CD14-positive monocyte (primary cell): ENCODE measurements around the gene ANKRD39. TPM values are rescaled to one million over a fixed set of nuclear protein-coding genes. Genes with fewer than 3 reads are reported as not detected.

Source experiments
- DNase-seq, 3 donors: peaks; one replicate each; pipeline ENCODE4 v3.0.0-alpha.2; 2011 to 2022
- H2AFZ ChIP-seq: 2 replicates; pipeline ENCODE4 v1.6.0; 2012; ENCODE audit warnings: mild to moderate bottlenecking, low read depth, low read length, inconsistent platforms; ENCODE audit not compliant: insufficient read depth, poor library complexity, severe bottlenecking
- H3K27ac ChIP-seq, 2 donors: 1 replicate in 1 of 2; 2 replicates in 1 of 2; pipeline ENCODE4 v1.5.1; 2012 to 2013; ENCODE audit warnings: low read length in 2 of 2, control low read depth in 1 of 2, inconsistent platforms in 1 of 2, low read depth in 1 of 2, mild to moderate bottlenecking in 1 of 2
- H3K27me3 ChIP-seq, 2 donors: one replicate each; pipeline versions ENCODE4 v1.6.0 to v1.6.1; 2011 to 2013; ENCODE audit warnings: low read length in 2 of 2; ENCODE audit not compliant: control insufficient read depth in 2 of 2, insufficient read depth in 2 of 2
- H3K36me3 ChIP-seq, 2 donors: replicated peaks in 1 of 2; 1 replicate in 1 of 2; 2 replicates in 1 of 2; pipeline versions ENCODE4 v1.5.1 to v1.6.1; 2012 to 2013; ENCODE audit warnings: low read length in 2 of 2, control low read depth in 1 of 2, inconsistent platforms in 1 of 2, mild to moderate bottlenecking in 1 of 2; ENCODE audit not compliant: insufficient read depth in 2 of 2, control insufficient read depth in 1 of 2
- H3K4me1 ChIP-seq, 2 donors: 1 replicate in 1 of 2; 2 replicates in 1 of 2; pipeline versions ENCODE4 v1.5.1 to v1.6.1; 2012 to 2013; ENCODE audit warnings: low read length in 2 of 2, control low read depth in 1 of 2, inconsistent platforms in 1 of 2, mild to moderate bottlenecking in 1 of 2, moderate library complexity in 1 of 2; ENCODE audit not compliant: insufficient read depth in 2 of 2, control insufficient read depth in 1 of 2
- H3K4me2 ChIP-seq: replicated peaks from 2 replicates; pipeline ENCODE3; 2012; ENCODE audit warnings: low read length, moderate library complexity, mild to moderate bottlenecking; ENCODE audit not compliant: poor library complexity, severe bottlenecking; ENCODE audit errors: extremely low read depth
- H3K4me3 ChIP-seq, 3 experiments: fragments of 200-600 bp in 1 of 3; sonication (generic) in 1 of 3; replicated peaks in 1 of 3; 1 replicate in 2 of 3; 2 replicates in 1 of 3; pipeline ENCODE4 v1.5.1; 2011 to 2013; ENCODE audit warnings: low read length in 3 of 3, mild to moderate bottlenecking in 3 of 3, control low read depth in 2 of 3, low read depth in 2 of 3, inconsistent platforms in 1 of 3, moderate library complexity in 1 of 3
- H3K79me2 ChIP-seq: 2 replicates; pipeline ENCODE4 v1.6.0; 2012; ENCODE audit warnings: mild to moderate bottlenecking, control low read depth, inconsistent platforms, low read length, moderate library complexity; ENCODE audit not compliant: insufficient read depth
- H3K9ac ChIP-seq: 2 replicates; pipeline ENCODE4 v1.6.0; 2017; ENCODE audit warnings: low read length, mild to moderate bottlenecking; ENCODE audit not compliant: insufficient read depth, poor library complexity, severe bottlenecking
- H3K9me3 ChIP-seq, 2 donors: replicated peaks in 1 of 2; 1 replicate in 1 of 2; 2 replicates in 1 of 2; pipeline versions ENCODE4 v1.5.1 to v1.6.1; 2012 to 2013; ENCODE audit warnings: low read length in 2 of 2, control low read depth in 1 of 2; ENCODE audit not compliant: control insufficient read depth in 1 of 2, insufficient read depth in 1 of 2
- H4K20me1 ChIP-seq: 2 replicates; pipeline ENCODE4 v1.6.0; 2012; ENCODE audit warnings: mild to moderate bottlenecking, low read length, control low read depth, moderate library complexity; ENCODE audit not compliant: insufficient read depth
- H3K27ac Mint-ChIP-seq, 7 donors: one replicate each; pipeline ENCODE4 v1.8.0; 2020; ENCODE audit warnings: mild to moderate bottlenecking in 7 of 7, mixed read lengths in 7 of 7, moderate library complexity in 6 of 7, inconsistent platforms in 2 of 7
- H3K27me3 Mint-ChIP-seq, 3 donors: one replicate each; pipeline ENCODE4 v1.8.0; 2021 to 2022; ENCODE audit warnings: low read depth in 3 of 3, mild to moderate bottlenecking in 3 of 3, mixed read lengths in 3 of 3, moderate library complexity in 3 of 3, inconsistent platforms in 1 of 3
- H3K36me3 Mint-ChIP-seq, 2 donors: one replicate each; pipeline ENCODE4 v1.8.0; 2020; ENCODE audit warnings: mixed read lengths in 2 of 2, inconsistent platforms in 1 of 2, mild to moderate bottlenecking in 1 of 2
- H3K4me1 Mint-ChIP-seq: one replicate; pipeline ENCODE4 v1.8.0; 2020; ENCODE audit warnings: mild to moderate bottlenecking, mixed read lengths
- H3K4me3 Mint-ChIP-seq, 2 donors: one replicate each; pipeline ENCODE4 v1.8.0; 2020; ENCODE audit warnings: mild to moderate bottlenecking in 2 of 2, mixed read lengths in 2 of 2, moderate library complexity in 1 of 2
- H3K9me3 Mint-ChIP-seq, 7 donors: one replicate each; pipeline ENCODE4 v1.8.0; 2020 to 2022; ENCODE audit warnings: mixed read lengths in 7 of 7, mild to moderate bottlenecking in 6 of 7, moderate library complexity in 6 of 7, inconsistent platforms in 2 of 7
- CTCF ChIP-seq: fragments of 200-600 bp; IDR thresholded peaks from one replicate; pipeline ENCODE4 v1.8.0; 2022; ENCODE audit warnings: antibody characterized with exemption, mild to moderate bottlenecking
- WGBS: methylation state at CpG from one replicate; pipeline ENCODE4 v1.1.5; 2013; ENCODE audit warnings: missing lambda C conversion rate; ENCODE audit not compliant: insufficient coverage; 5-methylcytosine and 5-hydroxymethylcytosine counted together
- intact Hi-C, 2 donors: fragments of 100-400 bp; cut with micrococcal nuclease; formaldehyde crosslinking; loops; one replicate each; pipeline versions ENCODE4 v1.15.0 to v1.15.1; 2023
- polyA plus RNA-seq, 3 donors: library from polyadenylated mRNA; depleted of rRNA in 1 of 3; unstranded in 2 of 3; stranded (reverse) in 1 of 3; fragments of 300-500 nt in 2 of 3; fragments of >200 nt in 1 of 3; fragmentation: Illumina TruSeq in 2 of 3; gene quantifications; 1 replicate in 2 of 3; 2 replicates in 1 of 3; pipeline ENCODE4 v1.2.3, GENCODE V29; 2012 to 2021

The ANKRD39 gene
- polyA plus RNA-seq, 3 donors, result 6.2 to 9.7 (median 9.0) TPM

GRCh38 chr2:96900237-96900636, 42.4 kb upstream of the ANKRD39 start:
- Histone ChIP-seq H3K9ac (no peak overlapping the region), H3K4me3 (no peak overlapping the region), H3K4me1 (peaks cover 0 to 5% of the 10 kb centered on the region in 2 donors), H3K27ac (no peak overlapping the region), H3K79me2 (no peaks in the 10 kb centered on the region), H3K9me3 (no peaks in the 10 kb centered on the region), H3K27me3 (peaks cover 0 to 23% of the 10 kb centered on the region in 2 donors), H2AFZ (no peak overlapping the region), H4K20me1 (no peaks in the 10 kb centered on the region), H3K4me2 (no peak overlapping the region), H3K36me3 (no peaks in the 10 kb centered on the region)
- peaks cover 10% of the 10 kb centered on the region for H3K4me1 Mint-ChIP-seq
- no peak overlapping the region for H3K4me3 Mint-ChIP-seq
- H3K27ac Mint-ChIP-seq, result no peak overlapping the region
- peaks cover 25 to 54% (median 32%) of the 10 kb centered on the region in 3 donors for H3K27me3 Mint-ChIP-seq
- no peaks in the 10 kb centered on the region for H3K36me3 Mint-ChIP-seq
- intact Hi-C loops, result no loop called here
- WGBS, result 82% methylated on average over 9 of the region's 10 CpGs
- no peak for DNase-seq
- peaks cover 0 to 2% (median 0%) of the 10 kb centered on the region in 7 donors for H3K9me3 Mint-ChIP-seq
- TF ChIP-seq CTCF, result no peak

- no peaks in the 10 kb centered on the region for H3K79me2 ChIP-seq
- H3K9ac ChIP-seq, result no peak overlapping the region
- Mint-ChIP-seq H3K9me3 (peaks cover 0 to 2% (median 0%) of the 10 kb centered on the region in 7 donors), H3K27me3 (peaks cover 23 to 57% (median 27%) of the 10 kb centered on the region in 3 donors), H3K27ac (no peak overlapping the region), H3K4me3 (no peak overlapping the region), H3K4me1 (peaks cover 10% of the 10 kb centered on the region), H3K36me3 (no peaks in the 10 kb centered on the region)
- intact Hi-C loops, result no loop called here
- no peaks in the 10 kb centered on the region for H3K36me3 ChIP-seq
- H4K20me1 ChIP-seq, result no peaks in the 10 kb centered on the region
- DNase-seq, result no peak
- no peak overlapping the region for H2AFZ ChIP-seq
- H3K4me2 ChIP-seq, result no peak overlapping the region
- 100% methylated on average over 2 of the region's 4 CpGs for WGBS
- H3K27ac ChIP-seq, result no peak overlapping the region
- H3K9me3 ChIP-seq, result no peaks in the 10 kb centered on the region
- peaks cover 0 to 25% of the 10 kb centered on the region in 2 donors for H3K27me3 ChIP-seq
- no peak for TF ChIP-seq CTCF
- no peak overlapping the region for H3K4me3 ChIP-seq
- H3K4me1 ChIP-seq, result peaks cover 0 to 5% of the 10 kb centered on the region in 2 donors
These were observed 41.6 kb upstream of the ANKRD39 start for GRCh38 chr2:96899413-96899741.
